ENCODE measurements around the gene RIOK1. TPM values are rescaled to one million over a fixed set of nuclear protein-coding genes. Genes with fewer than 3 reads are reported as not detected.
A peak's percentile ranks its signal among the peaks of the same experiment; 100 is the strongest.

Gene RIOK1
- total and polyA plus RNA-seq, 2 of the 13 experiments (the other 11 are each of a cell fraction or from before 2014, with no cell fraction given), result 9.4 to 37.8 TPM

DNA sequence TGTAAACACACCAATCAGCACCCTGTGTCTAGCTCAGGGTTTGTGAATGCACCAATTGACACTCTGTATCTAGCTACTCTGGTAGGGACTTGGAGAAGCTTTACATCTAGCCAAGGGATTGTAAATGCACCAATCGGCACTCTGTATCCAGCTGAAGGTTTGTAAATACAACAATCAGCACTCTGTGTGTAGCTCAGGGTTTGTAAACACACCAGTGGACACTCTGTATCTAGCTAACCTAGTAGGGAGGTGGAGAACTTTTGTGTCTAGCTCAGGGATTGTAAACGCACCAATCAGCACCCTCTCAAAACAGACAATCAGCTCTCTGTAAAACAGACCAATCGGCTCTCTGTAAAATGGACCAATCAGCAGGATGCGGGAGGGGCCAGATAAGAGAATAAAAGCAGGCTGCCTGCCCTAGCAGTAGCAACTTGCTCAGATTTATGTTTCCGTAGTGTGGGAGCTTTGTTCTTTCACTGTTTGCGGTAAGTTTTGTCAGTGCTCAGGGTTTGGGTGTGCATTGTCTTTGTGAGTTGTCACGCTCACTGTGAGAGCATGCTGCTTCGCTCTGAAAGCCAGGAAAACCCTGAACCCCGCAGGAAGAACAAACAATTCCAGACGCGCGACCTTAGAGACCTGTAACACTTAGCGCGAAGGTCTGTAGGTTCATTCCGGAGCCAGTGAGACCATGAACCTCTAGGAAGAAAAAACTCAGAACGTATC, 37.0 kb downstream of the RIOK1 start (continued):
- no peak for TF ChIP-seq PREB (CRISPR knock-in tag; IDR thresholded peaks at IDR 0.05)
- no peak for TF ChIP-seq ZFAT (CRISPR knock-in tag; conservative IDR thresholded peaks at IDR 0.05)
- TF ChIP-seq, protein P1, sequence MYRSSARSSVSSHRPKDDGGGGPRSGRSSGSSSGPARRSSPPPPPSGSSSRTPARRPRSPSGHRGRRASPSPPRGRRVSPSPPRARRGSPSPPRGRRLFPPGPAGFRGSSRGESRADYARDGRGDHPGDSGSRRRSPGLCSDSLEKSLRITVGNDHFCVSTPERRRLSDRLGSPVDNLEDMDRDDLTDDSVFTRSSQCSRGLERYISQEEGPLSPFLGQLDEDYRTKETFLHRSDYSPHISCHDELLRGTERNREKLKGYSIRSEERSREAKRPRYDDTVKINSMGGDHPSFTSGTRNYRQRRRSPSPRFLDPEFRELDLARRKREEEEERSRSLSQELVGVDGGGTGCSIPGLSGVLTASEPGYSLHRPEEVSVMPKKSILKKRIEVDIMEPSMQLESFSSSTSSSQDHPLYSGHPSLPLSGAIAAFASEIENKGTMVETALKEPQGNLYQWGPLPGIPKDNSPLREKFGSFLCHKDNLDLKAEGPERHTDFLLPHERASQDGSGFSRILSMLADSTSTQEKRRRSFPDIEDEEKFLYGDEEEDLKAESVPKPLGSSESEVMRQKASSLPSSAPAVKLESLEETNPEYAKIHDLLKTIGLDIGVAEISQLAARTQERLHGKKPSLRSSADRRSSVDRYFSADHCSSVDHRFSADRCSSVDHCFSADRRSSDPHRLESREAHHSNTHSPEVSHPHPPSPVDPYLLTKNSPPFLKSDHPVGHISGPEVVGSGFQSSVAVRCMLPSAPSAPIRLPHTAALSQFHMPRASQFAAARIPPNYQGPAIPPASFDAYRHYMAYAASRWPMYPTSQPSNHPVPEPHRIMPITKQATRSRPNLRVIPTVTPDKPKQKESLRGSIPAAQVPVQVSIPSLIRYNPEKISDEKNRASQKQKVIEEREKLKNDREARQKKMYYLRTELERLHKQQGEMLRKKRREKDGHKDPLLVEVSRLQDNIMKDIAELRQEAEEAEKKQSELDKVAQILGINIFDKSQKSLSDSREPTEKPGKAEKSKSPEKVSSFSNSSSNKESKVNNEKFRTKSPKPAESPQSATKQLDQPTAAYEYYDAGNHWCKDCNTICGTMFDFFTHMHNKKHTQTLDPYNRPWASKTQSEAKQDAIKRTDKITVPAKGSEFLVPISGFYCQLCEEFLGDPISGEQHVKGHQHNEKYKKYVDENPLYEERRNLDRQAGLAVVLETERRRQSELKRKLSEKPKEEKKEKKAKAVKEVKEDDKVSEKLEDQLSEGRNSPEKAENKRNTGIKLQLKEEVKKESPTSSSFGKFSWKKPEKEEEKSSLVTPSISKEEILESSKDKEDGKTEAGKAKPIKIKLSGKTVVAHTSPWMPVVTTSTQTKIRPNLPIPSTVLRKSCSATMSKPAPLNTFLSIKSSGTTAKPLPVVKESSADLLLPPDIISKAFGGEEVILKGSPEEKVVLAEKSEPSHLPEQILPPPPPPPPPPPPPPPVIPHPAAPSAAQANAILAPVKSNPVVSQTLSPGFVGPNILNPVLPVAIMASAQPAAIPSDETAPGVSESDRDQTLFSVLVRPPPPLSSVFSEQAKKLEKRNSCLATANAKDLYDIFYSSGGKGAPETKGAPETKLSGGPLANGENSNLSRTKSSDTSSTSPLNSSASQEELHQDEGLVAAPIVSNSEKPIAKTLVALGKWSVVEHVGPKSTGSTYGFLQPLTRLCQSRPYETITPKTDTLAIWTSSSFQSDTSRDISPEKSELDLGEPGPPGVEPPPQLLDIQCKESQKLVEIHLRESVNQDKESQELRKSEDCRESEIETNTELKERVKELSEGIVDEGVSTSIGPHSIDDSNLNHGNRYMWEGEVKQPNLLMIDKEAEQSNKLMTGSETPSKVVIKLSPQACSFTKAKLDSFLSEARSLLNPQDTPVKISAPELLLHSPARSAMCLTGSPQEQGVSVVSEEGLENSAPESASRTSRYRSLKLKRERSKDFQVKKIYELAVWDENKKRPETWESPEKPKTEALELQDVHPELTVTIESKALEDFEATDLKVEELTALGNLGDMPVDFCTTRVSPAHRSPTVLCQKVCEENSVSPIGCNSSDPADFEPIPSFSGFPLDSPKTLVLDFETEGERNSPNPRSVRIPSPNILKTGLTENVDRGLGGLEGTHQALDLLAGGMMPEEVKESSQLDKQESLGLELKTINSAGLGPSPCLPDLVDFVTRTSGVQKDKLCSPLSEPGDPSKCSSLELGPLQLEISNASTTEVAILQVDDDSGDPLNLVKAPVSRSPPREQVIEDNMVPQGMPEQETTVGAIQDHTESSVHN (CRISPR knock-in tag; IDR thresholded peaks at IDR 0.05), result no peak
- no peak for TF ChIP-seq HNF1B (CRISPR knock-in tag; IDR thresholded peaks at IDR 0.05)
- TF ChIP-seq, protein P2, sequence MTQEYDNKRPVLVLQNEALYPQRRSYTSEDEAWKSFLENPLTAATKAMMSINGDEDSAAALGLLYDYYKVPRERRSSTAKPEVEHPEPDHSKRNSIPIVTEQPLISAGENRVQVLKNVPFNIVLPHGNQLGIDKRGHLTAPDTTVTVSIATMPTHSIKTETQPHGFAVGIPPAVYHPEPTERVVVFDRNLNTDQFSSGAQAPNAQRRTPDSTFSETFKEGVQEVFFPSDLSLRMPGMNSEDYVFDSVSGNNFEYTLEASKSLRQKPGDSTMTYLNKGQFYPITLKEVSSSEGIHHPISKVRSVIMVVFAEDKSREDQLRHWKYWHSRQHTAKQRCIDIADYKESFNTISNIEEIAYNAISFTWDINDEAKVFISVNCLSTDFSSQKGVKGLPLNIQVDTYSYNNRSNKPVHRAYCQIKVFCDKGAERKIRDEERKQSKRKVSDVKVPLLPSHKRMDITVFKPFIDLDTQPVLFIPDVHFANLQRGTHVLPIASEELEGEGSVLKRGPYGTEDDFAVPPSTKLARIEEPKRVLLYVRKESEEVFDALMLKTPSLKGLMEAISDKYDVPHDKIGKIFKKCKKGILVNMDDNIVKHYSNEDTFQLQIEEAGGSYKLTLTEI (CRISPR knock-in tag; conservative IDR thresholded peaks at IDR 0.05), result no peak
- 0 out of 2 replicates have a peak, but pooled peaks have one; percentile 14 for TF ChIP-seq ELF3 (CRISPR knock-in tag; IDR thresholded peaks at IDR 0.05)
- TF ChIP-seq ZSCAN5A (CRISPR knock-in tag; IDR thresholded peaks at IDR 0.05; ENCODE audit: borderline replicate concordance), result peak; percentile 49; the same call in 1 of the 2 replicates
- no peak for TF ChIP-seq NFRKB (IDR thresholded peaks at IDR 0.05)
- TF ChIP-seq ZNF589 (CRISPR knock-in tag; conservative IDR thresholded peaks at IDR 0.05), result no peak
- no peak for TF ChIP-seq LBX2 (CRISPR knock-in tag; IDR thresholded peaks at IDR 0.05; ENCODE audit: borderline replicate concordance)
- TF ChIP-seq SNAI1 (CRISPR knock-in tag; IDR thresholded peaks at IDR 0.05; ENCODE audit: borderline replicate concordance), result no peak

Data from HepG2 (cell line).